Hepatocyte (in vitro differentiated cells): ENCODE data around the gene CEP295NL. TPM values are rescaled to one million over a fixed set of nuclear protein-coding genes. Genes with fewer than 3 reads are reported as not detected.
A peak's percentile ranks its signal among the peaks of the same experiment; 100 is the strongest.

Source experiments
- DNase-seq: peaks from one replicate; pipeline ENCODE4 v3.0.0-alpha.2; 2016; ENCODE audit warnings: low spot score
- H2AFZ ChIP-seq: fragments of 200-600 bp; sonication (generic); 2 replicates; pipeline ENCODE4 v1.6.0; 2016; ENCODE audit warnings: antibody characterized with exemption, mild to moderate bottlenecking
- H3K27ac ChIP-seq: fragments of 200-600 bp; sonication (generic); 2 replicates; pipeline ENCODE4 v1.5.1; 2016; ENCODE audit warnings: mild to moderate bottlenecking
- H3K27me3 ChIP-seq: fragments of 200-600 bp; sonication (generic); 2 replicates; pipeline ENCODE4 v1.6.1; 2016
- H3K36me3 ChIP-seq: fragments of 200-600 bp; sonication (generic); replicated peaks from 2 replicates; pipeline ENCODE4 v1.5.1; 2016; ENCODE audit warnings: low read depth; ENCODE audit not compliant: insufficient read depth
- H3K4me1 ChIP-seq: fragments of 200-600 bp; sonication (generic); 2 replicates; pipeline ENCODE4 v1.5.1; 2016; ENCODE audit warnings: mild to moderate bottlenecking, moderate library complexity; ENCODE audit not compliant: insufficient read depth
- H3K4me2 ChIP-seq: fragments of 200-600 bp; sonication (generic); 2 replicates; pipeline ENCODE4 v1.6.0; 2016
- H3K4me3 ChIP-seq: fragments of 200-600 bp; sonication (generic); 2 replicates; pipeline ENCODE4 v1.5.1; 2016; ENCODE audit warnings: mild to moderate bottlenecking
- H3K79me2 ChIP-seq: fragments of 200-600 bp; sonication (generic); 2 replicates; pipeline ENCODE4 v1.6.0; 2017; ENCODE audit warnings: mild to moderate bottlenecking
- H3K9me2 ChIP-seq: fragments of 200-600 bp; sonication (generic); replicated peaks from 2 replicates; pipeline ENCODE4 v1.6.0; 2017; ENCODE audit warnings: mild to moderate bottlenecking; ENCODE audit not compliant: insufficient read depth
- H3K9me3 ChIP-seq: fragments of 200-600 bp; sonication (generic); 2 replicates; pipeline ENCODE4 v1.5.1; 2016; ENCODE audit warnings: low read depth, mild to moderate bottlenecking
- H4K20me1 ChIP-seq: fragments of 200-600 bp; sonication (generic); 2 replicates; pipeline ENCODE4 v1.6.0; 2016; ENCODE audit warnings: mild to moderate bottlenecking; ENCODE audit not compliant: insufficient read depth, poor library complexity, severe bottlenecking
- EZH2 ChIP-seq: fragments of 200-600 bp; sonication (generic); IDR thresholded peaks from 2 replicates; pipeline ENCODE4 v1.6.1; 2016; ENCODE audit warnings: antibody characterized with exemption, mild to moderate bottlenecking, borderline replicate concordance
- EZH2phosphoT487 ChIP-seq: fragments of 200-600 bp; sonication (generic); IDR thresholded peaks from one replicate; pipeline ENCODE4 v1.6.1; 2018; ENCODE audit warnings: antibody characterized with exemption, mild to moderate bottlenecking, low read depth, moderate library complexity; ENCODE audit not compliant: unreplicated experiment, severe bottlenecking
- WGBS: methylation state at CpG from one replicate; pipeline ENCODE4 v1.1.6; 2016; ENCODE audit warnings: low lambda C conversion rate; ENCODE audit errors: missing lambda C conversion rate; 5-methylcytosine and 5-hydroxymethylcytosine counted together
- polyA plus RNA-seq: library from polyadenylated mRNA; unstranded; fragments of >200 nt; fragmentation: Nextera tagmentation; extraction: Ambion mirVana; gene quantifications from 2 replicates; pipeline ENCODE4 v1.2.1, GENCODE V29; 2016
- total RNA-seq: library from RNA; depleted of rRNA; stranded (reverse); fragments of >200 nt; gene quantifications from 2 replicates; pipeline ENCODE4 v1.2.3, GENCODE V29; 2014
- TF ChIP-seq, protein P1 (sequence below): fragments of 200-600 bp; sonication (generic); IDR thresholded peaks from 2 replicates; pipeline ENCODE4 v1.5.1; 2016; ENCODE audit warnings: antibody characterized with exemption, mild to moderate bottlenecking; ENCODE audit not compliant: poor library complexity

CEP295NL gene
- total and polyA plus RNA-seq, 2 experiments from 2014 or later, result 0.17 to 0.97 TPM

GRCh38 chr17:78844301-78845005 lies 58.5 kb downstream of the CEP295NL start:
- H3K4me2 ChIP-seq, result no peak overlapping the region
- DNase-seq, result no peak
- no peaks in the 10 kb centered on the region for H3K9me2 ChIP-seq
- 88% methylated on average over 5 of the region's 9 CpGs for WGBS
- H3K4me1 ChIP-seq, result peaks cover 7% of the 10 kb centered on the region
- H3K4me3 ChIP-seq, result no peak overlapping the region
- no peak overlapping the region for H3K27ac ChIP-seq
- no peaks in the 10 kb centered on the region for H3K27me3 ChIP-seq
- H2AFZ ChIP-seq, result no peak overlapping the region
- peaks cover 5% of the 10 kb centered on the region for H3K79me2 ChIP-seq
- H3K9me3 ChIP-seq, result no peaks in the 10 kb centered on the region
- no peaks in the 10 kb centered on the region for H3K36me3 ChIP-seq
- H4K20me1 ChIP-seq, result peaks cover under 1% of the 10 kb centered on the region
- TF ChIP-seq EZH2, result no peak
- TF ChIP-seq EZH2phosphoT487, result no peak

DNA sequence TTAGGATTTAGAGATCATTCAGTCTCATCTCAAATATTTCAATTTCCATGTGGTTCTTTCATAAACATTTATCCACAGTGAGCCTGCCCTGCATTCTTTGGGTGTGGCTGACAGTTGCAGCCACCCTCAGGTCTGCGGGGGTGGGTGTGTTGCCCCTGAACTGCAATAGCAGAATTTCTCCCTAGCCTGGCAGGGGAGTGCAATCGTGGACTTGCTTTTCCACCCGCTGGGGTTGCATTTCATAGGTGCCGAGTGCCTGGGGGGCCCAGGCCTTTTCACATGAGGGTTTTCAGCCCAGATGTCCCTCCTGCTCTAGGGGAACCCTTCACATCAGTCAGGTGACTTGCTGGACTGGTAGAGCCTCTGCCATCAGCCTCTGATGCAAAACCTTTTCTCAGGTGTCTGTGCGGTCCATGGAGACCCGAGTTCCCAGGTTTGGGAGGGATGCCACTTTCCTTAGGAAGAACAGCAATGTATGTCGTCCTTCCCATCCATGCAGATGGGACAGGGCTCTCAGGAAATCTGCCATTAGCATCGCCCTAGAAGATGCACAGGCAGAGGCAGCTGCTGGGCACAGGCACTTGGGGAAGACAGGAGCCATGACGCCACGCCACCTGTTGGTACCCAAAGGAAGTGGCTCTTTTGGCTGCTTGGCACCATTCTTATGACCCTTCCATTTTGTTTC lies 60.0 kb downstream of the CEP295NL start:
- Histone ChIP-seq H3K36me3 (no peaks in the 10 kb centered on the region), H3K9me3 (no peaks in the 10 kb centered on the region), H3K4me2 (no peak overlapping the region), H3K27me3 (no peaks in the 10 kb centered on the region), H4K20me1 (peaks cover 12% of the 10 kb centered on the region), H3K4me3 (no peak overlapping the region), H3K27ac (no peak overlapping the region), H3K4me1 (peaks cover 13% of the 10 kb centered on the region), H3K9me2 (no peaks in the 10 kb centered on the region), H3K79me2 (peaks cover 20% of the 10 kb centered on the region), H2AFZ (no peak overlapping the region)
- peak; percentile 34 for DNase-seq
- no peak for TF ChIP-seq EZH2phosphoT487
- TF ChIP-seq, protein P1, sequence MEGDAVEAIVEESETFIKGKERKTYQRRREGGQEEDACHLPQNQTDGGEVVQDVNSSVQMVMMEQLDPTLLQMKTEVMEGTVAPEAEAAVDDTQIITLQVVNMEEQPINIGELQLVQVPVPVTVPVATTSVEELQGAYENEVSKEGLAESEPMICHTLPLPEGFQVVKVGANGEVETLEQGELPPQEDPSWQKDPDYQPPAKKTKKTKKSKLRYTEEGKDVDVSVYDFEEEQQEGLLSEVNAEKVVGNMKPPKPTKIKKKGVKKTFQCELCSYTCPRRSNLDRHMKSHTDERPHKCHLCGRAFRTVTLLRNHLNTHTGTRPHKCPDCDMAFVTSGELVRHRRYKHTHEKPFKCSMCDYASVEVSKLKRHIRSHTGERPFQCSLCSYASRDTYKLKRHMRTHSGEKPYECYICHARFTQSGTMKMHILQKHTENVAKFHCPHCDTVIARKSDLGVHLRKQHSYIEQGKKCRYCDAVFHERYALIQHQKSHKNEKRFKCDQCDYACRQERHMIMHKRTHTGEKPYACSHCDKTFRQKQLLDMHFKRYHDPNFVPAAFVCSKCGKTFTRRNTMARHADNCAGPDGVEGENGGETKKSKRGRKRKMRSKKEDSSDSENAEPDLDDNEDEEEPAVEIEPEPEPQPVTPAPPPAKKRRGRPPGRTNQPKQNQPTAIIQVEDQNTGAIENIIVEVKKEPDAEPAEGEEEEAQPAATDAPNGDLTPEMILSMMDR, result peak; percentile 37
- WGBS, result 67% methylated on average over 10 of the region's 10 CpGs

GRCh38 chr17:78840780-78841611 lies 62.0 kb downstream of the CEP295NL start, which contains the start of gene USP36:
TSS of gene USP36 (minus strand) at chr17:78840814. CDS start at chr17:78836363, 4,451 bp downstream.
- Histone ChIP-seq H3K4me3 (peak within 1 kb of the TSS; percentile 82), H3K9me3 (no peaks in the 10 kb centered on the region), H3K27me3 (no peaks in the 10 kb centered on the region), H4K20me1 (peaks cover 12% of the 10 kb centered on the region), H3K9me2 (no peaks in the 10 kb centered on the region), H2AFZ (peak within 1 kb of the TSS; percentile 64), H3K4me1 (peaks cover 13% of the 10 kb centered on the region), H3K4me2 (peak within 1 kb of the TSS; percentile 86), H3K79me2 (peaks cover 38% of the 10 kb centered on the region), H3K27ac (peak within 1 kb of the TSS; percentile 99), H3K36me3 (no peaks in the 10 kb centered on the region)
- WGBS, result 2% methylated on average over 62 of the region's 74 CpGs
- TF ChIP-seq, protein P1, result no peak
- no peak for TF ChIP-seq EZH2
- no peak for TF ChIP-seq EZH2phosphoT487
- peak; percentile 100 for DNase-seq

Other genes starting within 250 kb of the CEP295NL start
- 37.5 and 44.4 TPM in 2 replicates for gene CYTH1, start 120.9 kb downstream of the CEP295NL start, total RNA-seq
- 38.5 and 47.6 TPM in 2 replicates for gene CYTH1, start 120.9 kb downstream of the CEP295NL start, polyA plus RNA-seq
- gene USP36, start 62.4 kb downstream of the CEP295NL start, total RNA-seq, result 17.7 and 20.9 TPM in 2 replicates
- gene USP36, start 62.4 kb downstream of the CEP295NL start, polyA plus RNA-seq, result 26.2 and 31.6 TPM in 2 replicates
- 54.7 and 63.3 TPM in 2 replicates for gene TIMP2, start 22.2 kb upstream of the CEP295NL start, total RNA-seq
- gene TIMP2, start 22.2 kb upstream of the CEP295NL start, polyA plus RNA-seq, result 20.9 and 23.3 TPM in 2 replicates
- 224 and 305 TPM in 2 replicates for gene LGALS3BP, start 76.7 kb upstream of the CEP295NL start, total RNA-seq
- 787 and 811 TPM in 2 replicates for gene LGALS3BP, start 76.7 kb upstream of the CEP295NL start, polyA plus RNA-seq
- gene CANT1, start 106.6 kb upstream of the CEP295NL start, total RNA-seq, result 32.8 and 36.1 TPM in 2 replicates
- gene CANT1, start 106.6 kb upstream of the CEP295NL start, polyA plus RNA-seq, result 33.0 and 34.1 TPM in 2 replicates
- gene C1QTNF1, start 121.0 kb upstream of the CEP295NL start, total RNA-seq, result 9.5 and 12.8 TPM in 2 replicates
- gene C1QTNF1, start 121.0 kb upstream of the CEP295NL start, polyA plus RNA-seq, result 13.3 and 14.7 TPM in 2 replicates
- 17.5 and 34.0 TPM in 2 replicates for gene ENGASE, start 171.6 kb upstream of the CEP295NL start, total RNA-seq
- gene ENGASE, start 171.6 kb upstream of the CEP295NL start, polyA plus RNA-seq, result 24.4 and 46.2 TPM in 2 replicates